GM19240 (cell line): ENCODE measurements around the gene CDH26.

Source experiments
- DNase-seq: peaks from one replicate; pipeline ENCODE4 v3.0.0; 2011; ENCODE audit warnings: low spot score; ENCODE audit not compliant: insufficient read length

Gene CDH26

GRCh38 chr20:60060593-60060992 lies 102.4 kb downstream of the CDH26 start:
- DNase-seq, result no peak

GRCh38 chr20:60062431-60063047 lies 104.3 kb downstream of the CDH26 start:
- DNase-seq, result no peak

GRCh38 chr20:60063048-60063451 lies 104.8 kb downstream of the CDH26 start:
- no peak for DNase-seq

- no peak for DNase-seq
Measured at GRCh38 chr20:60063739-60064380, 105.6 kb downstream of the CDH26 start.
